Endometrial microvascular endothelial cells (primary cell): ENCODE data around the gene OXNAD1. TPM values are rescaled to one million over a fixed set of nuclear protein-coding genes. Genes with fewer than 3 reads are reported as not detected.

Experiments used
- in situ Hi-C: cut with HindIII; loops from 2 replicates; pipeline ENCODE4 v1.10.0; 2017; ENCODE audit warnings: low sequenced_read_pairs, low pct_unique_long_range_greater_than_20kb; ENCODE audit errors: inconsistent ontology term
- total RNA-seq: library from RNA; depleted of rRNA; stranded (reverse); fragments of >200 nt; gene quantifications from one replicate; pipeline ENCODE4 v1.2.3, GENCODE V29; 2015; ENCODE audit errors: inconsistent ontology term

The OXNAD1 gene
- total RNA-seq, 1 donor from 2014 or later, result 8.2 TPM

DNA sequence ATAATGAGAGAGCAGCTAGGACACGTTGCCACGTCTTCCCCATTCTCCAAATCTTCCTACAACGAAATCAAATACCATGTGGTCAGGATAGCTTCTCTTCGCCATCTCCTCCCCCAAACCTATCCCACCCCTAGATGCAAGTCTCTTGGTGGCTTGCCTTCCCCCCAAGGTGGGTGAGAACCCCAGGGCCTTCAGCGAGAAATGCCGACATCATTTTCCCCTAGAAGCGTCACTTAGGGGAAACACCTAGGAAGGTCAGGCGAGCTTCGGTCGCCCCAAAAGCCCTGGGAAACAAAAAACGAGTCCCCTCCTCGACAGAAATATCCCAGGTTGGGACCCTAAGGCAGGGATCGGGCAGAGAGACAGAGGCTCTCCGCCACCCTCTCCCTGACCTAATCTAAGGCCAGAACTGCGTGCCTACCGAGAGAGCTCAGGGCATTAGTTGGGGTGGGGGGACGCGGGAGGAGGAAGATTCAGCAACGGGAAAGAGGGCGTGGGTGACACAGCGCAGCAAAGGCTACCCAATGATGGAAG lies 771 bp upstream of the OXNAD1 start:
- in situ Hi-C loops, result loop anchor here (25.0 kb wide), 1 partner anchor 273 kb away; no protein-coding TSS in a partner anchor

DNA sequence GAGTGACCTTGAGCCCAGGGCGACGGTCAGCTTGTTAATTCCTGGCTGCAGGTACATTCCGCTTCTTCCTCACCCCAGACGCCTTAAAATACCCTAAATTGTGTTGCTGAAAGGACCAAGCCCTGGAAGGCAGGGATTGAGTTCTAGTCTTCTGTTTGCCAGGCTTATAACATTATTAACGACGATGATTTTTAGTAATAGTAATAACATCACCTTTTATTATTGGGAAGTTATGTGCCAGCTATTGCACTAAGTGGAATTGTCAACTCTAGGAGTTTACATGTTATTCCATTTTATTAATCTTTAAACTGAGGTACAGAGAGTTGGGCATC lies 409 bp downstream of the OXNAD1 start:
- in situ Hi-C loops, result loop anchor here (25.0 kb wide), 1 partner anchor 272 kb away; no protein-coding TSS in a partner anchor

DNA sequence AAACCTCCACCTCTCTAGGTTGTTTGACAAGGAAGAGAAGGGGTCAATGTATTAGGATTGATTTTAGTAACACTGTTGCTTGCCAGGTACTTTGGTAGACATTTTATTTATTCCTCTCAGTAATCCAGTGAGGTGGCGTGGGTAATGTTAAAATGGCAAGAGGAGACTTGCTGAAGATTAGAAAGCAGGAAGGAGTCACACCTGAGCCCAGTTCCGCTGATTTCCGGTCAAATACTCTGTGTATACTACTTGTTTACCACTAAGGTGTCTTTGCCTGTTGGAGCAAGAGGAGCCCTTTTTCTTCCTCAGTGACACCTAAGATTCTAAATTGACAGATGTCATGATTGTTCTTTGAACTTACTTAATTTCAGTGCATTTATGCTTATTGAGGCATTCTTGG lies 1.7 kb downstream of the OXNAD1 start:
- in situ Hi-C loops, result loop anchor here (25.0 kb wide), 1 partner anchor 271 kb away; no protein-coding TSS in a partner anchor

DNA sequence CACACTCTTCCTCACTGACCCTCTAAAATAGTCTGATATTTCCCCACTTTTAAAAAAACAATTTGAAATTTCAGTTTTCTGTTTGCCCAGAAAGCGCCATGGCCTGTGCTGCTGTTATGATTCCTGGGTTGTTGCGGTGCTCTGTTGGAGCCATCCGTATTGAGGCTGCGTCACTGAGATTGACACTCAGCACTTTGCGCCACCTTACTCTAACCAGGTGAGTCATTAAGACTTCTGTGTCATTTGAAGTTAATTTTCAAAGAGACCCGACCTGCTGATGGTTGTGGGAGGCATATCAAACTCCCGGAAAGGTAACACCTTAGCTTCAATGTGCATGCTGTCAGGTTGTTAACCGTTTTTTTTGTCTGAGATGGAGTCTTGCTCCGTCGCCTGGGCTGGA lies 5.8 kb downstream of the OXNAD1 start:
- in situ Hi-C loops, result loop anchor here (25.0 kb wide), 1 partner anchor 266 kb away; no protein-coding TSS in a partner anchor

DNA sequence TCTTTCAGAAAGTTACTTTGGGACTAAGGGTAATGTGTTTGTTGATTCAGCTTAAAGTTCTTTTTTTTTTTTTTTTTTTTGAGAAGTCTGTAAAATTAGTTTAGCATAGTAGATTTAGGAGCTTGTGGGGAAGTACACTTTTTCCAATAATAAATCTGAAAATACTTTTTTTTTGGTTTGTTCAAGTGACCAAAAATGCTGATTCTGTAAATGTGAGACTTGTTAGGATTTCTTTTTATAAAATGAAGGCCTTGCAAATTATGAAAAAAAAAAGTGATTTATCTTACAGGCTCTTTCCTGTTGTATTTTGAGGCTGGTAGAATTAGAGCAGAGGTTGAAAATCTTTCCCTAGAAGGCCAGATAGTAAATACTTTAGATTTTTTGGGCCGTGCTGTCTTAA lies 7.6 kb downstream of the OXNAD1 start:
- in situ Hi-C loops, result loop anchor here (25.0 kb wide), 1 partner anchor 265 kb away; no protein-coding TSS in a partner anchor

DNA sequence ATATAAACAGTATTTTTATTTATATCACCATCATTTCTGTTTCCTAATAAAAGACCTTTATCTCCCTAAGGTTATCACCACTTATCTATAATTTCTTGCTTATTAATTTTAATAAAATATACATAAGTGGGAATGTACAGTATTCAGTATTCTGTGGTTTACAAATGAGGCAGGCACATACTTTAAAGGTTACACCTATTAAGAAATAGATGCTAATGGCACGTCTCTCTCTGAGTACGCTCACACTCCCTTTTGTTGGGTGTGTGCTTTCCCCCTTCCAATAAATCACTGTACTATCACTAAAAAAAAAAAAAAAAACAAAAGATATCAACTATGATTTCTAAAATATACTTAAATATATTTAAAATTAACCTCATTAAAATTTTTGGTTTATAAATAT lies 8.9 kb downstream of the OXNAD1 start:
- in situ Hi-C loops, result loop anchor here (25.0 kb wide), 1 partner anchor 263 kb away; no protein-coding TSS in a partner anchor

DNA sequence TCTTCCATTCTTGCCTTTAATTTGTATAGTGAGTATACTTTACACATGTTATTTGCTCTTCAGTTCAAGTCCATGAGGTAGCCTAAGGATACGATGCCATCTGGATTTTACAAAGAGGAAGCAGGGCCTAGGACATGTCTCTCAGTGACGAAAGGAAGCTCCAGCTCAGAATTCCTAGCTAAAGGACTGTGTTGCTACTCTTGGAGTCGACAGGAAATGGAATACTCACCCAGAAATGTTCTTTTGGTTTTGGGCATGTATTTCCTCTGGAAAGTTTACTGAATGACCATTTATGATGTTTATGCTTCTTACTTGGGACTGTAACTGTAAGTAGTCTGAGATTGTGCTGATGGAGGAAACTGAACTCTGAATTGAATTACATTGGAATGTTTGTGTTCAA lies 12.5 kb downstream of the OXNAD1 start:
- in situ Hi-C loops, result no loop called here

DNA sequence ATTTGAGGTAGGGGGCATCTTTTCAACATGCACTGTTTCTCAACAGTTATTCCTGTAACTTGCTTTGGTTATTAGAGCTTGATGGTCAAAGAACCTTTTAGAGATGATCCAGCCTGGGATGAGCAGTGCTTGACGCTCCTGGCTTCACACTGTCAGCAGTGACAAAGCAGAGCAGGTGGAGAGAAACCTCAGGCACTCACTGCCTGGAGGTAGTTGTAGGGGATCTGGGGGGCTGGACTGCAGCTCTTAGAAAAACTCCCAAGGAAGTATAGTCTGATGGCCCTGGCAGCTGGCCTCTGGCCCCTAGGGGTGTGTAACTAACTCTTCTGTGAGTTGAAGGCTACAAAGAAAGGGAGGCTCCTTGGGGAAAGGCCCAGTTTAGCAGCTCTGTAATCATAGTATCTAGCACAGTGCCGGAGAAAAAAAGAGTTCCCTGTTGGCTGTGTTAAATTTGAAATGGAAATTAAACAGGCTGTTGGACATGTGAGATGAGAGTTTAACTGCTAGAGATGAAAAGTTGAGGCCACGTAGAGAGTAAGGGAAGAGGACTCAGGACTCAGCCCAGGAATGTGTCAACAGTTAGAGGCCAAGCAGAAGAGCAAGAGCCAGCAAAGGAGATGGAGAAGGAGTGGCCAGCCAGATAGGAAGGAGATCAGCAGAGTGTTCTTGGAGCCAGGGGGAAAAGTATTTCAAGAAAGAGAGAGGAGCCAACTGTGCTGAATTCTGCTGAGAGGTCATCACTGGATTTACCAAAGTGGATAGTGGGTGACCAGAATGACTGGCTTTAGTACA lies 14.2 kb downstream of the OXNAD1 start:
- in situ Hi-C loops, result no loop called here

DNA sequence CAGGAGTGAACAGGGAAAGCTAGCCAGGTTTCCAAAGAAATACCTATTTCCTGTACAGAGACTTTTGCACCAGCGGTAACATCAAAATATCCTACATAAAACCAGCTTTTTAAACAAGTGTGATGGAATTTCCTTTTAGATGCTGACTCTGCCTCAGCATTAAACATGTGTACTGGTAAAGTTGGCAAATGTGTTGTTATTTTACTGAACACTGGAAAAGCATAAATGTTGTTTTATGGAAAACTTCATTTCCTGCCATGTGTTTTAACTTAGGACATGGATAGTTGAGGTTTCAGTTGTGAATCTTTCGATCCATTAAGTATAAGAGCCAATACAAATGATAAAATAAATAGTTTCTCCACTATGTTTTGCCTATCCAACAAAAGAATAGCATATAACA lies 15.7 kb downstream of the OXNAD1 start:
- in situ Hi-C loops, result no loop called here

DNA sequence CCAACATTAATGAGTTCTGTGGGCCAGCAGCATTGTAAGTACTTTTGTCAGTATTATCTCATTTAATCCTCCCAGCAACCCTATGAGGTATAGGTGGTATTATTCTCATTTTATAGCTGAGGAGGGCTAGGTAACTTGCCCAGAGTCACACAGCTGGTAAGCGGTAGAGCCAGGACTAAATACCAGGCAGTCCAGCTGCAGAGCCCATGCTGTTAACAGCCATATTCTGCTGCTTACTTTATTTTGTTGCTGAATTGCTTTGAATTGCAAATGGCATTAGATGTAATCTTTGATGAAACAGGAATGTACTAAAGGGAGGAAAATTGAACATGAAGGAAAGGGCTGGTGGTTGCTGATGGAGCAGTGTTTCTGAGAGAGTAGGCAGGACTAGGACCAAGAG lies 19.6 kb downstream of the OXNAD1 start:
- in situ Hi-C loops, result no loop called here

DNA sequence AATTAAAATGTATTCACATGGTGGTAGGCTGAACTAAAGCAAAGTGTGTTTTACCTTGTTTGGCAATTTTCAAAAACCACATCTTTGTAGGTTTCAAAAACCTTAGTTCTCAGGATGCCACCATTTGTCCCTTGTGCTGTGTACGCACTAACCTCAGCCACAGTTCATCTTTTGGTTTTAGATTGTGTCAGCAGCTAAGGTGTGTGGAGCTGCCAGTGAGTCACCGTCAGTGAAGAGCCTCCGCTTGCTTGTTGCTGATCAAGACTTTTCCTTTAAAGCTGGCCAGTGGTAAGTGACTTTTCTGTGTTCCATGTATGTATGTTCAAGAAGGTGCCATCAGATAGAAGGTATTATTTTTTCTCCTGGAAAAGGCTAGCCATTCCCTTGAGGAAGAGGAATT lies 21.1 kb downstream of the OXNAD1 start:
- in situ Hi-C loops, result no loop called here

DNA sequence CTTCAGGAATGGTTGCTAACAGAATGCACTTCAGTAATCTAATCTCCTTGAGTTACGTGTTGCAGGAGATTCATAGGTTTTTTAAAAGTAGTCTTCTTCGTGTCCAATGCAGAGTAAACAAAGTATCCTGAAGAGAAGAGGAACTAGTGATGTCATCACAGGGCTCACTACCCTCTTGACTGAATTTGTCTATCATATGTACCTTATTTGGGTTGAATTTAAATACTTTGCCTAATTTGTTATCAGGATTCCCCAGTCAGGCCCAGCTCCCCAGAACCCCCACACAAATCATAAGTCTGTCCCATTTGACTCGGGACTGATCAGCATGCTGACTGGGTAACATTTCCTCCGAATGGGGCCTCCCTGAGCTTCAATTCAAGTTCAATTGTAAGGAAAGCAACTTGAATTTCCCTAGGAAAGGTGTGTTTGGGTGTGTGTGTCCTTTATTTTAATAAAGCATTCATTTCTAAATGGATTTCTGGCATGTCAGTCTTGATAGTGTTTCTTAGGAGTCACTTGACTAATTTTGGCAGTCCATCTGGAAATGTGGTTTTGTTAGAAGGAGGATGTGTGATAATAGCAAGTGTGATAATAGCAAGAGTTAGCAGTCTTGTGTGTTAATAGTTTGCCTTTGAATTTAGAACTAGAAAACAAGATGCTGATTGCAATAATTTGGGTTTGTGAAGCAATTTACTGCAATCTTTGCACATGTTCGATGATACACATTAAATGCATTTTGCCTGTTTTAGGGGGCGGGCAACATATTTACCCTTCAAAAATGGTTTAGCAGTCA lies 21.9 kb downstream of the OXNAD1 start:
- in situ Hi-C loops, result no loop called here

DNA sequence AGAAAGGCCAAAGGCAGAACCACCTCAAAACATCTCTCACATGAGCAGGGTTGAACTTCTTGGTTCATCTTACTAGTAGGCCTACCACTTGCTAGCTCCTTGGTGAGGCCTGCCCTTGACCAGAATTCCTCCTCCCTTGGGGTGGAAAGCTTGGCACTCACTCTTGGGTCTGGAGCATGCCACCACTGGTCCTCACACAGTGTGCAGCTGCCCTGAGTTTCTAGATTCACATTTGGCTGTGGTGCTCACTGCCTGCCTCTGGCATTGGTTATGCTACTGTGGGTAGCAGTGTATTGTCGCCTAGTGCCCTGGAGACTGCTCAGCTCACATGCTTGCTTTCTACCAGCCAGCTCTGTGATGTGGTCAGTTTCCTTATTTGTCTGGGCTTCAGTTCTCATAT lies 23.7 kb downstream of the OXNAD1 start:
- in situ Hi-C loops, result no loop called here

DNA sequence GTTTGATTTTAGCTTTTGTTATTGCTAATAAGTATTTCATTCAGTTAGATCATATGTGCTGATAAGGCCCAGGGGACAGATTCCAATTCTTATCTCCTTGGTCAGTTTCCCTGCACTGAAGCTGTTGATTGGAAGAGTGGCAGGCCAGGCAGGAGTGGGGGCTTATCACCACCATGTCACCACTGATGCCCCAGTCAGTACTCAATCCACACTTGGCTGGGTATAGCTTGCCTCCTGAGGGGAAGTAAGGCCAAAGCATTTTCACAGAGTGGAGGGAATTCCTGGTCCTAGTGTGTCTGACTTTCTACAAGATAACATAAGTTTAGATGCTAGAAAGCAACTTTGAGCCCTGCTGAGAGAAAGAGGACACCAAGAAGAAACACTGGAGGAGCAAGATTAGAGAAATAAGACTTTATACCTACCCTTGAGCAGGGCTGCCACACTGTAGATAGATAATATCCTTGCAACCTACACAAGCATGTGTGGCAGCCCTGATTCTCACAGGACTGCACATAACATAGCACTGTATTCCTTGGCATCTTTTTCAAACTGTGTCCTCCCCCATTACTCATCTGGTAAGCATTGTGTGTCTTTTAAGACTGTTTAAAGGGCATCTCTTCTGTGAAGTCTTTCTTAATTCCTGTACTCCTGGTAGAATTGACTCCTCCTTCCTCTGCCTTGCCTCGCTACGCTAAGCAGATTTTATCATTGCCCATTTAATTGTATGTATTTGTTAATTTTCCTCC lies 24.3 kb downstream of the OXNAD1 start:
- in situ Hi-C loops, result no loop called here

DNA sequence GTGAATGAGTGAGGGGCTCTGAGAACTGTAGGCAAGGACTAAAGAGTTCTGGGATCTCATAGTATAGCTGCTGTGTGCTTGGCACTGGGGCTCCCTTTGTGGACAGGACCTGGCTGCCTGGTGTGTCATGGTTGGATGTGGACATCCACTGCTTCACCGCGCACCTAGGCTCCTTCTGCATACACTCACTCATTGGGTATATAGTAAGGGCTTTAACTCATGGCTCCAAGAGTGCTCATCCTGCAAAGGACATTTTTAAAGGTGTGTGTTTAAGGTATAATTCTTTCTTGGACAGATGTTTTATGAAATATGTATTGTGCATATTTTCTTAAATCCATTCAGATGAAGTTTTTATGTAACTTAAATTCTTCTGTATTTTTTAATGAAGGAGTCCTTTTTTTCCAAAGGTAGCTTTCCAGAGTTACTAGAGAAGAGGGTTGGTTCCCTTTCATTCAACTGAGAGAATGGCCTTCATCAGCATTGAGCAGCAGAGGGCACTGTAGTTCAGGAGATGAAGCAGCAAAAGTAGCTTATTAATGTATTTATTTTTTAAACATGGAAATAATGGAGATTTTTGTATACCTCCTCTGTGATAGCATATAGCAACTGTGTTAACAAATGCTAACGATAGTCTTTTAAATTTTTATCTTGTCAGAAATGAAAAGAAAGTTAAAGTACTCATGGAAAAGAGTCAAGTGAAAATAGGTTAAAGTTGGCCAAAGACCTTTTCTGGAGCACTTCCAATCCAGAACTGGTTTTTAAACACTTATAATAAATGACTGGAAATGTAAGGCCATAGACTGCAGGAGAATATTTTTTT lies 25.2 kb downstream of the OXNAD1 start:
- in situ Hi-C loops, result no loop called here

DNA sequence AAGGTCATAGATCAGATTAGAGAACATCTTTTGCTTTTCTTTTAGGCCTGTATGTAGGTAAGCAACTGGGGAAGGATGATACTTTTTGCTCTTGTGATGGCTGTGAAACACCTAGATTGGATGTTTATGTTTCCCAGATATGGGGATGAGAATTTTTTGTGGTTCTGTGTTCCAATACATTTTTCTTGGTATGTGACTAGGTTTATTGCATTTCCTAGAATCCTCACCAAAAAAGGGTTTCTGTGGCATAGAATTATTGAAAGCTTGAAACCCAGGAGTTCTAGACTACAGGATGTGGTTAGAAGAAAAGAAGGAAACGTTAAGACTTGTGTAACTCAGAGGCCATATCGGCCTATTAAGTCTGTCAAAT lies 25.8 kb downstream of the OXNAD1 start:
- in situ Hi-C loops, result no loop called here

DNA sequence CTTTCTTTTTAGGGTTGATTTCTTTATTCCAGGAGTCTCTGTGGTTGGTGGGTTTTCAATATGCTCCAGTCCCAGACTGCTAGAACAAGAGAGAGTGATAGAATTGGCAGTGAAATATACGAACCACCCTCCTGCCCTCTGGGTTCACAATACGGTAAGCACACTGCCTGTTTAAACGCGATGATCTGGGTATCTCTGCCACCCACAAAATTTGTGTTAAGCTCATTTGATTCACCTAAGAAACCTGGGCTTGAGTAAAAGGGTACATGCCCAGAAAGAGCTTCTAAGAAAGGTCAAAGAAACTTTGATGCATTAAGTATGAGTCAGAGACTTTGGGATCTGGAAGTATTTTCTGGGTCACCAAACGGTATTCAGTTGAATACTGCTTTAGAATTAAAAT lies 29.8 kb downstream of the OXNAD1 start:
- in situ Hi-C loops, result no loop called here

DNA sequence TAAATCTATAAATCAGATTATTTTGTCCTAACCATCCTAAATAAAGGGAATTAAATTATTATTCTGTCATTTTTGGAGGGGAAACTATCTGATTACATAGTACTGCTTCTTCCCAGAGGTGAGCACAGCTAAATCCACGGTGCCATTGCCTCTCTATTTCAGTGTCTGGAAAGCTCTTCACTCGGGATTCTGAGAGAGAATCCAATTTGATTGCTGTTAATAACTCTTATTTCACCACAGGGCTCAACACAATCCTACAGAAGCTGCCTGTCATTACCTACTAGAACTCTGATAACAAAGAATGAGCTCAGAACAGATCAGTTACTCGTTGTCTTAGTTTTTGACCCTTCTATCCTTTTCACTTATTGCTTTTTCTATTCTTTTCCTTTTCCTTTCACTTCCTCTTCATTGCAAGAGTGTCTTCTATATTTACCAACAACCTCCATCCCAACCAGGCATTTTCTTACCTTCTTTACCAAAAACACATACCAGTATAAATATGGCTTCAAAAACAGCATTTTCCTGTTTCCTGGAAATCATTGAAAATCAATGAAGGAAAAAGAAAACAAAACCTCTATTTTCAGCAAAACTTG lies 30.4 kb downstream of the OXNAD1 start:
- in situ Hi-C loops, result no loop called here
